ENCODE results near the gene C11orf98.
"Not testable (repeated sequence)": the region's sequence is repeated elsewhere in the genome, so short reads cannot be mapped to it uniquely, and the experiment has no call there.

The C11orf98 gene

DNA sequence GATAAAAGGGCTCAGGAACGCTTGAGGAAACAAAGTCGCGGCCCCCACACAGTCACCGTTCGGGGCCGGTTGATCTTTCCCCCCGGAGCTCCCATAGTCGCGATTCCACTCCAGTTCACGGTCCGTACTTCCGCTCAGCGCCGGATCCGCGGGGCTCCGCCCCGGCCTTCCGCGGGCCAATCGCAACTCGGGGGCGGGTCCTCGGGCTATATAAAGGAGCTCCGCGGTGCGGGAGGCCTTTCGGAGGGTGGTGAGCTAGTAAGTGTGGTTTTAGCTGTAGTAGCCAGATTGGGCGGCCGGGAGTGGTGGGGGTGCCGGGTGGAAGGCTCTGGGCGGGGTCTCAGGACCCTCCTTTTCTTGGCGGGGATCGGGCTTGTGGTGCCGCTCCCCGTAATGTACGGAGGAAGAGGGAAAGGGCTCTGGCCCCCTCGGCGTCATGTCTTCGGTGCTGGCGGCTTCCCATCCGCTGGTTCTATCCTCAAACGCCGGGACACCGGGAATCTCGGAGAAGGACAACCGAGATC, at the start of gene C11orf98, which contains the start of gene CSKMT:
TSS of gene C11orf98 (minus strand) at position 136 of the 524 bp plus-strand sequence. CDS start at position 95, 41 bp downstream.
TSS of gene CSKMT (plus strand) at position 238 of the 524 bp plus-strand sequence. CDS start 568 bp downstream, outside the sequence.
- peak; percentile 89 for DNase-seq (ENCODE audit: low read depth)

DNA sequence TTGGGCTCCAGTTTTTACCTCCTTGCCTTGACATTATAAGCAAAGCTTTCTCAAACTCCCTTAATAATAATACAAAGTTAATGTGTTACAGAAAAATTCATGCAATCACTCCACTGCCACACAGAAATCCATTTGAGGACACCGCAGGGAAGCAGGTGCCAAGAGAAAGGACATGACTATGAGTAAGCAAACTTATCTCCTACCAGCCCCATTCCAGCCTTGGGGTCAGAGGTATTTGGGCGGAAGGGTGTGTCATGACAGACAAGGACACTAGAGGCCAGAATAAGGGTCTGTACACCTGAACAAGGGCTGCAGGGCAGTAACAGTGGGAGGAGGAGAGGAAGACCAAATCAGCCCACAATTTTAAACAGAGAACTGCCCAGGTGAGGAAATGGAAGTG, 48.3 kb upstream of the C11orf98 start:
- no peak for DNase-seq (ENCODE audit: low read depth)

DNA sequence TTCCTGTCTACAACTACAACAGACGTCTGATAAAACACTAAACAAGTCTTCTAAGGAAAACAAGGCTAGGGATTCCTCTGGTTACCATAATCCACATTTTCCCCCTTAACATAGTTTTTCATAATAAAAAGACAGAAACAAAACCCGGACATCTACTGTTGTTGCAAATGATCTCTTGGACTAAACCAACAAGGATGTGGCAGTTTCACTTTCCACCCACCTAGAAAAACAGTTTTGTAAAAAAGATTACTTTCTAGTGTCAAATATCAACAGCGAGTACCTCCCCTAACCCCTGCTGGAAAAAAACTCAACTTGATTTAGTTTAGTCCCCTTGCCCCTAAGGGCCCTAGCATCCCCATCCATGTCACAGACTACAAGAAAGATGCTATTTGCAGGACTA, 47.9 kb upstream of the C11orf98 start:
- DNase-seq (ENCODE audit: low read depth) = no peak

DNA sequence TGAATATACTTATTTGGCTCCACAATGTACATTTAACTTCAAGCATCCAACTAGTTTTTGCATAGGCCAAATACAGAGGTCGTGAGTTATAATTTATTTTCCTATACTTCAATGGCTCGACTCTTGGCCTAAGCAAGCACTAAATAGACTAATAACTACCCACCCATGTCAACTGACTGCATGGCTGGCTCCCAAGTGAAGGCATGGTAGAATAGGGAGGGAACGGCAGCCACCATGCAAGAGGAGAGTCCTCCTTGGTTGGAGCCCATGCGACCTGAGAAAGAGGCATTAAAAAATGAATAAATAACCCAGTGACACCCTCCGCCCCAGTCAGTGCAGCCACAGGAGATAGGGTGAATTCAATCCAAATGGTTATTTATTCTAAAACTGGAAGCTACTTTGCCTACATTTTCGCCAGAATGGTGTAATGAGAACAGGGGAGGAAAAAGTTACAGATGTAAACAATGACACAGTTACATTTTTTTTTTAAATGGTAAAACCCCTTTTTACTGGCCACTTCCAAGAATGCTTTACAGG, 47.3 kb upstream of the C11orf98 start:
- DNase-seq (ENCODE audit: low read depth) = no peak

DNA sequence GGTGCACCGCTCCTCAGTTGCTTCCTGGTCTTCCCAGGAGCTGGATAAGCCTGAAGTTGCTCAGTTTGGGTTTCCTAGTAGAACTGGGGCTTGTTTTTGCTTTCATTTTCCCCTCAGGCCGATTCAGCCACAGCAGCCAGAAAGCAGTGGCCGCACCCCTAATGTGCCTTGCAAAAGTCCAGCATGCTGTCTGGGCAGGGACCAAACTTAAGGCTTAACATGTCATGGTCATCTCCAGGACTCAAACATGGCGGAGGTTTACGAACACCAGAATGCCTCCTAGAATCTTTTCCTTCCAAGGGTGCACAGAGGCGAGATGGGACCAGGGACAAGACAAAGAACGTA, 45.0 kb upstream of the C11orf98 start:
- DNase-seq (ENCODE audit: low read depth) = no peak

DNA sequence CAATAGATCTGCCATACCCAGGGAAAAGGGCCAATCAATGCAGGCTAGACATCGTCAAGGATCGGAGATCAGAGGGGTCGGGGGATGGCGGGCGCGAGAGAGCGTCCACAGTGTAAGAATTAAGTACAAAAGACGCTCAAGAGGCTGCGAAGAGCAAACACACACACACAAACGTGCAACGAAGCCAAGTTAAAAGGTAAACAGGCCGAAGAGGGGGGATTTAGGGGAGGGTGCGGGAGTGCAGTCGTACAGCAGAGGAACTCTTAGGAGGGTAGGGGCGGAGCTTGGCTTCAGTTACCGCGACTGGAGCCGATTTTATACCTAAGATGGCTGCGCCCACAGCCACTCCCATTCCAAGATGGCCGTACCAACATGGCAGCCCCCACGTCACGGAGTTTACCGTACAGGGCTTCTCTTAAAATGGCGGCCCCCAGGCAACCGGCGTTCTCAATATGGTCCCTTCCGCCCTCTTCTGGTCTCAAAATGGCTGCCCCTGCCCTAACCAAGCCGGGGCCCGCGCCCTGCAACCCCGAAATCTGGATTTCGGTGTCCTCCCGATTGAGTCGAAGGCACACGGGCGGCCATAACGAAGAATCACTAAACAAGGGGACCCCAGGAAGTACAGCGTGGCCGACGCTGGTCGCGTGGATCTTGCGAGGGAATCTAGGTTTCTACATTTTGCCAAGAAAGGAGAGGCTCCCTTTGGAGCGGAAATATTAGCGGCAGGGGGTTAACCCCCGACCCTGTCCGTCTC, 44.4 kb upstream of the C11orf98 start:
- DNase-seq (ENCODE audit: low read depth) = peak; percentile 98

DNA sequence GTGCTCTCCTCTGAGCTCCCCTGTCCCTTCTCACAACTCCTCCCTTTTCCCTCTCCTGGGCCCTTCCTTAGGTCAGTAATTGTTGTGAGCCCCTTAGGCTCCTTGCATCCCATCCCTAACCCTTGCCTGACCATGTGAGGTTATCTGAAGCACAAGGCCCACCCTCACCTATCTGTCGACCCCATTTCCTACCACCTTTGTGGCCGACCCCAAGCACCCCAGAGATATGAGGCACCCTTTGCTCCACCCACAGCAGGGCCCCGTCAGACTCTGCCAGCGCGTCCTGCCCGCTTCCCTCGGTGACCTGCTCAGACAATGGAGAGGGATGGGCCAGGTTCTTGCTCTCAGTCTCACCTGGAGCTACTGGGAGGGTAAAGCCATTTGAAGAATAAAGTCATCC, 43.8 kb upstream of the C11orf98 start:
- no peak for DNase-seq (ENCODE audit: low read depth)

DNA sequence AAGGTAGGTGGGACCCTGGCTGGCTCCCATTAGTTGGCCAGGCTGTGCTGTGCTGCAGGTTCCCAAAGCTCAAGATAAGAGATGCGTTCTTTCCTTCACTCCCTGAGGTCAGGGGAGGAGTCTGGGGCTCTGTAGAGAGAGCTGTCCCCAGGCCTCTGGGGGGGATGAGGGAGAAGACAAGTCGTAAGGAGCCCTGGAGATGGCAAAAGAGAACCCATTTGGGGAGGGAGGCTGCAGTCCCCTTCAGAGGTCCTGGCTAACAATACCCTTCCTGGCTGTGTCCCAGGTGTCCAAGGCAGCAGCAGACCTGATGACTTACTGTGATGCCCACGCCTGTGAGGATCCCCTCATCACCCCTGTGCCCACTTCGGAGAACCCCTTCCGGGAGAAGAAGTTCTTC, 43.4 kb upstream of the C11orf98 start:
- no peak for DNase-seq (ENCODE audit: low read depth)

DNA sequence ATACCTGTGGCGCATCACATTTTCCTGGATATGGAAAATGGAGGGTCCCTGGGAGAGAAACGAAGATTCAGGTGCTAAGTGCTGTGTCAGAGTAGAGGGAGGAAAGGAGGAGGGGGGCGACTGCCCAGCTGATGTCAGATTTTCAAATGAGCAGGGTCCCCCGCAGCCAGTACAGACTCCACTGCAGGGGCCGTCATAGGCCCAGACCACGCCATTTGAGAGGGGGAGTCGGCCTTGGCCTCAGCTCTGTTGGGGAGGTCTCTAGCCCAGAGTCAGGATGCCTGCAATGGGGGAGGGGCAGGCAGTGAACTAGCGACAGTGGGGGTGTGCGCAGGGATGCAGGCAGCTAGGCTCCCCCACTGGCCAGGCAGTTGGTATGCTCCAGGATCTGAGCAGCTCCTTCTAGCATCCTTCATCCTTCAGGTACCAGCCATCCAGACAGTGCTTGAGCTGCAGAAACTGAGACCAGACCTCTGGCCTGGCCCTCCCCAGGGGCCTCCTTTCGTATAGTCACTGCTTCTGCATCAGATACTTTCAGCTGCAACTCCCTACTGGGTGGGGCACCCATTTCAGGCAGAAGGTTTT, 42.4 kb upstream of the C11orf98 start, which contains the start of the genes BSCL2 and GNG3:
TSS of gene BSCL2 (minus strand) at position 148 of the 585 bp plus-strand sequence. CDS start 229 bp downstream, outside the sequence.
TSS of gene GNG3 (plus strand) at position 400 of the 585 bp plus-strand sequence. CDS start 620 bp downstream, outside the sequence.
- no peak for DNase-seq (ENCODE audit: low read depth)

DNA sequence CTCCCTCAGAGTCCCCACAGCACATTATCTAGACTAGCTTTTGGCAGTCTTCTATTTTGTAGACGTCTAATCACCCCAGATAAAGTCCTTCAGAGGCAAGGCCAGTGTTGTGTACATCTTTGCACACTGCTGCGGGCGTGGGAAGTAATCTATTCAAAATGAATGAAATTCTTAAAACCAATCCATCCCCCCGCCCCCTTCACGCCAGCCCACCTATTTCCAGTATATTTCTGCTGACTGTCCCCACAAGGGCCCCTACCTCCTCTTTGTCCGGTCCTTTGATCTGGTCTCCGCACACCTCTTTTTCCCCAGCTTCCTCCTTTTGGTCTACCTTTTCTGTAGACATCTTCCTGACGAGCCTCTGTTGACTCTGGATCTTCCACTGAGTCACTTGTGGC, 41.8 kb upstream of the C11orf98 start:
- no peak for DNase-seq (ENCODE audit: low read depth)

DNA sequence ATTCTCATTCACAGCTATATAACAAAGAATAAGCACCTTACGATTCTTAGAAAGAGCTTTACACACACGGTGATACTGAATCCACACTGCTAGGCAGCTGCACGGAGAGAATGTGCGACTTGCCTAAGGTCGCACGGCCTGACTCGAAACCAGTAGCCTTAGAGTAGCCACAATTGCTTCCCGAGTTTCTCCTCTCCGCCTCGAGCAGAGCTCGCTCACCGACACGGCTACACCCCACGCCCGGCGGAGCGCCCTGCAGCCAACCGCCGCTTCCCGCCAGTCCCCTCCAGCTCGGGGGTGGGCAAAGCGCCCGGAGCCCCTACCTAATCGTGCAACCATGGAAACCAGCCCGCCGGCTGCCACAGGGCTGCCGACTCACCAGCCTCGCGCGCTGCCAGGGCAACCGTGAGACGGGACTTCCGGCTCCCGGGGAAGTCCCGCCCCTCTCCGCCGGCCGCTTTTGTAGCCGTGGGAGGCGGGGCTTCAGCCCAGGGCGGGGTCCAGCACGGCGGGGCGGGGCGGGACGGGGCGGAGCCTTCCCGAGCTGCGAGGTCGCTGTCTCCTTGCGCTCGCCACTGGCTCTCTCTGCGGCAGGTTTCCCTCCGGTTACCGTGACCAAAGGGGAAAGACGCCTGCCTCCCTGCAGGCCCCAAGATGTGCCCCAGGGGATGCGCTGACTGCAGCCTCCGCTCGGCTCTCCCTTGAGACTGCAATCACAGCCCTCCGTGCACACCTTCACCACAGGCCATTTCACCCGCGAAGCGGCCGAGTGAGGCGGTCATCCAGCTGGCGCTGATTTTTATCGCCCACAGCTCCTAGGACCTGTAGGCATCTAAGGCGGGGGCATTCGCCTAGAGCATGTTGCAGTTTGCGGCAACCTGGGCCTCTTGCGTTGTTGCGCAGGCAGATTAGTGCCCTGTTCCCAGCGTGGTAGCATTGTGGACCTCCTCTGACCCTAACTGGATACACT, 41.2 kb upstream of the C11orf98 start:
- DNase-seq (ENCODE audit: low read depth) = peak; percentile 90

DNA sequence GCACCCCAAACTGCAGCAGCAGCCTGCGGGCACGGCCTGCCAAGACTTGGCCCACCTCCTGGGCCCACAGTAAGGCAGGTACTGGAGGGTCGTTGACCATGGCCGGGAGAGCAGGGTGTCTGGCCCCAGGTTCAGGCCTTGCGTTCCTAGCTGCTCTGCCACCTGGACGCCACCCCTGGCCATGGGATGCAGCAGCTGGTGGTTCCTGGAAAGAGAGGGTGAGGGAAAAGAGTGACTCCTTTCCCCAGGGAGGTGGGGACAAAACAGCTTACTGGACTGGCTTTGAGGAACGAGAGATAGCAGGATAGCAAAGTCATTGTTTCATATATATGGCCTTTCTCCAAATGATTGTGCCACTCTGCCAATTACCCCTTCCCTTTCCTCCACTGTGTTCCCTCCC, 40.4 kb upstream of the C11orf98 start:
- no peak for DNase-seq (ENCODE audit: low read depth)

DNA sequence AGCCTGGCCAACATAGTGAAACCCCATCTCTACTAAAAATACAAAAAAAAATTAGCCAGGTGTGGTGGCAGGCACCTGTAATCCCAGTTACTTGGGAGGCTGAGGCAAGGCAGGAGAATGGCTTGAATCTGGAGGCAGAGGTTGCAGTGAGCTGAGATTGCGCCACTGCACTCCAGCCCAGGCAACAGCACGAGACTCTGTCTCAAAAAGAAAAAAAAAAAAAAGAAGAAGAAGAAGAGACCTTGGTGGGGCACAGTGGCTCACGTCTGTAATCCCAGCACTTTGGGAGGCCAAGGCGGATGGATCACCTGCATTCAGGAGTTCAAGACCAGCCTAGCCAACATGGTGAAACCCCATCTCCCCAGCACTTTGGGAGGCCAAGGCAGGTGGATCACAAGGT, 38.9 kb upstream of the C11orf98 start:
- not testable (repeated sequence) for DNase-seq (ENCODE audit: low read depth)

DNA sequence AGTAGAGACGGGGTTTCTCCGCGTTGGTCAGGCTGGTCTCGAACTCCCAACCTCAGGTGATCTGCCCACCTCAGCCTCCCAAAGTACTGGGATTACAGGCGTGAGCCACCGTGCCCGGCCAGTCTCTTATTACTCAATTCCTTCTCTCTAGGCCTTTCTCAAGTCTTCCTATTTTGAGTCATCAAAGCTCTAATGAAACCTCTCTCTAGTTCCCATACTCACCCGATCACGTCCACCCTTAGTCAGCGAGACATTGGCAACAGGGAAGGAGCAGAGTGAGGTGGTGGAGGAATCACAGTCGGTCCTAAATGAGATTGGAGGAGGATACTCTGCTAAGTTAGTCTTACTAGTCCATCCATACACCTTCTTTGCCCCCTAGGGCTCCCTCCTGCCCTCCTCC, 37.2 kb upstream of the C11orf98 start:
- no peak for DNase-seq (ENCODE audit: low read depth)

DNA sequence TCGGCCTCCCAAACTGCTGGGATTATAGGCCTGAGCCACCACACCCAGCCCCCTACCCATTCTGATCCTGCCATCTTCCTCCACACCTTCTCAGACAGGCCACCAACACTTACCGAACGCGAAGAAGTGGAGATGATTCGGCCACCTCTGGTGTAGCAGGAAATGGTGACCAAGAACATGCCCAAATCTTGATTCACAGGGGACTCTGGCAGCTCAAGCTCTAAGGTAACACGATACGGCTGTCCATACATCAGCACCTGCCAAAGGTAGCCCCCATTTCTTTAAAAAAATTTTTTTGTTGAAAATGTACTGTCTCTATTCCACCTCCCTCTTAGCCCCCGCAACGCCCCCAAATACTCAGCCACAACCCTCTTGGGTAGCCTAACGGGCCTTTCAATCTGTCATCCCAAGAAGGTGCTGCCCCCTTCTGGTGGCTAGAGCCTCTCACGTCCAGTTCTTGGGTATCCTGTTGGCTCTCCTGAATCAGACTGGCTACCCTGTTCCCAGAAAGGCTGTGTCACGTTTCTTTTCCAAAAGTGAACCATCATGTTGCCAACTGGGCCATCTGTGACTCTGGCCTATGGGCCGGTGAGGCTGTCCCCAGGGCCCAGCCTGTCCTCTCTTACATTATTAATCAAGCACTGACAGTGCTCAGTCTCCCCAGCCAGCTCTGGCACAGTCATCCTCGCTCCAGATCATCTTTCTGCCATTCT, 29.6 kb upstream of the C11orf98 start:
- peak; percentile 88 for DNase-seq (ENCODE audit: low read depth)

DNA sequence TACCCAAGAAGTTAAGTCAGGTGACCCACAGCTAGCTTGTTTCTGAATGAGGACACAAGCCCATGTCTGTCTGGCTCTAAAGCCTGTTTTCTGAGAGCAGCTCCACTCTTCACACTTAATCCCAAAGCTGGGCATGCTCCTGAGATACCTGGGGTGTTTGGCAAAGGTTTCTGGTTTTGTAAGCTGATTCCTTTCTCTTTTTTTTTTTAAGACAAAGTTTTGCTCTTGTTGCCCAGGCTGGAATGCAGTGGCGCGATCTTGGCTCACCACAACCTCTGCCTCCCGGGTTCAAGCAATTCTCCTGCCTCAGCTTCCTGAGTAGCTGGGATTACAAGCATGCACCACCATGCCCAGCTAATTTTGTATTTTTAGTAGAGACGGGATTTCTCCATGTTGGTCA, 28.6 kb upstream of the C11orf98 start:
- not testable (repeated sequence) for DNase-seq (ENCODE audit: low read depth)

DNA sequence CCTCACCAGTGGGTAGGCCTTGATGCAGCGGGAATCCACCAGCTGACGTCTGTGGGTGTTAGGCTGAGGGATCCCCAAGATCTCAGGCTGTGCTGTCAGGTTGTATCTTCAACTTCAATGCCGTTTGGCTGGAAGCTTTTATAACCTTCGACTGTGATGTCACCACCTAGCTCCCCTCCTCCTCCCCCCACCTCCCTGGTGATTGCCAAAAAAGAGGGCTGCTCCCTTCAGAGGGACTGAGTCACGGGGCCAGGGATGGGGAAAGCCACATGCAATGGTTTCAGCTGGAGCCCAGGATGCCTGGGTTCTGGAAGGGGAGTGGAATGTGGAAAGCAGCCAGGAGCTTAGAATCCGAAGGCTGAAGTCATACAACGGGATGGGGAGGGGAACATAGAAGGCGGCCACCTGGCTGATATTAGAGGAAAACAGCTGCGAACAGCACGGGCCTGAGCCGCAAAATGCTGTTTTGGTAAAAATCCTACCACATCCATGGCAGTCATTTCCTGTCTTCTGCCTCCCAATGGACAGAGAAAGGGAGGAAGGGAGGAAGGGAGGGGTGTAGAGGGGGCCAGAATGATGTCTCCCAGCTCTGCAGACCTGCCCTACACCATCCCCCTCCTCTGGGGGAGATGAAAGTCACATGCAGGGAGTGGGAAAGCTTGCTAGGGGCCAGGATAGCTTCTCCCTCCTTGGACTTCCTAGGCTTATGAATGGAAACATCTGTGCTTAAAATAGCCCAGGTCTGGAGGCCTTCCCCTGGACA, 24.6 kb upstream of the C11orf98 start, which contains the start of gene LRRN4CL:
TSS of gene LRRN4CL (minus strand) at position 110 of the 763 bp plus-strand sequence. CDS start 1,022 bp downstream, outside the sequence.
- DNase-seq (ENCODE audit: low read depth) = peak; percentile 93

DNA sequence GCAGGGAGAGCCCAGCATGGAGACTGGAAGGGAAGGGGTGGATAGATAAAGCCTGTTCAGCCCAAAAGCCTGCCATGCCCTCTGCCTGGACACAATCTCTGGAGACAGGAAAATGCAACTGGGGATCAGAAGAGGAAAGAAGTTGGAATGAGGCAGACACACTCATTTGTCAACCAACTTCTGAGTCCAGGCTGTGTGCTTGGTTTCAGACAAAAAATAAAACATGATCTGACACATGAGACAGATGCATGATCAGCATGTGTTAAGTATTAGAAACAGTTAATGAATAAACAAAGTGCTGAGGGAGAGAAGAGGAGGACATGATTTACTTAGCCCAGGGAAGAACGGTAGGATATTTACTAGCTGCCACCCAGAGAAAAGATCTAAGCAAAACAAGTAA, 23.5 kb upstream of the C11orf98 start:
- DNase-seq (ENCODE audit: low read depth) = no peak

DNA sequence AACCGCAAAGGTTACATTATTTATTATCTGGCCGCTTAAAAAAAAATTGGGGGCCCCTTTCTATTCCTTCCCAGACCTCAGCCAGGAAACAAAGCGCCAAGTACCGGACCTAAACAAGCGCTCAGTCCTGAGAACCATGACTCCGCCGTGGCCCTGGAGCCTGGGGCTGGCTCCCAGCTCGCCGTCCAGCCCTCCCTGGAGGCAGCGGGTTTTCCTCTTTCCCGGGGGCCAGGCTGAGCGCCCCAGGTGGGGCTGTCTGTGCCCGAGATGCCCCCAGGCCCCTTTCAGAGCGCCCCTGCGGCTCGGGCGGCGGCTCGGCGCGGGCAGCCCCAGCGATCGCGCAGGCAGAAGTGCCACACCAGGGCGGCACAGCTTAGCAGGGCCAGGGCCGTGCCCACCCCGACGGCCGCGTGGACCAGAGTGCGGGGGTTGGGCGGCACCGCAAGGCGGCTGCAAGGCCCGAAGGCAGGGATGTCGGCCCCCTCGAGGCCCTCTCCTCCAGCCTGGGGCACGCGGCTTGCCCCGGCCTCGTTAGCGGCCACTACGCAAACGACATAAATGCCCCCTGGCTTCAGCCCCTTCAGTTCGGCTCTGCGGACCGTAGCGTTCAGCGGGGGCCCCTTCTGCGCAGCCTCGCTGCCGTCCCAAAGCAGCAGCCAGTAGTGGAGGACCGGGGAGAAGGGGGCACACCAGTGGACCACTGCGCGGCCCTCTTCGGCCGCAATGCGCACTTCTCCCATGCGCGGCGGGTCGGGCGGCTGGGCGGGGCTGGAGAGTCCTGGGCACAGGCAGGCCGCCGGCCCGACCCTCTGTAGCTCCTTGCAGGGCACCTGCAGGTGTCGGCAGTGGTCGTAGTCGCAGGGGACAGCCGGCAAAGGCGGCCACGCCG, 22.7 kb upstream of the C11orf98 start:
- no peak for DNase-seq (ENCODE audit: low read depth)

All from fibroblast of the conjunctiva (primary cell).